ENCODE measurements around the gene RDH8. TPM values are rescaled to one million over a fixed set of nuclear protein-coding genes. Genes with fewer than 3 reads are reported as not detected.

Gene RDH8
- total RNA-seq, 3 donors from 2014 or later = not detected

DNA sequence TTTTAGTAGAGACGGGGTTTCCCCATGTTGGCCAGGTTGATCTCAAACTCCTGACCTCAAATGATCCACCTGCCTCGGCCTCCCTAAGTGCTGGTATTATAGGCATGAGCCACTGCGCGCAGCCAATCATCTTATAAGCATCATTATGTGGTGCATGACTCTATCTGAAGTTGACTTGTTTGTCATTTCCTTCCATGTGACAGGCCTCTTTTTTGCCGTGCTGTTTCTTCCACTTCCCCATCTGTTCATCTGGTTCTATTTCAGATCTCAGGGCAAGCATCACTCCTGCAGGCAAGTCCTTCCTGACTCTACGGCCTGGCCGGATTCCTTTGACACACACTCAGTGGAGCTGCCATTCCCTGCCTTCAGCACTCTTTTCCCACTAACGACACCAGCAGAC is 18.2 kb upstream of the RDH8 start:
- H3K4me3 Mint-ChIP-seq = no peak overlapping the region
- H3K4me1 Mint-ChIP-seq (ENCODE audit: low read depth) = peaks cover 2% of the 10 kb centered on the region
- H3K27me3 Mint-ChIP-seq (ENCODE audit: low read depth) = peaks cover 21% of the 10 kb centered on the region
- DNase-seq (no peak), ATAC-seq (no peak)
- no peaks in the 10 kb centered on the region for H3K36me3 Mint-ChIP-seq (ENCODE audit: insufficient read depth)
- no peaks in the 10 kb centered on the region for H3K9me3 Mint-ChIP-seq

DNA sequence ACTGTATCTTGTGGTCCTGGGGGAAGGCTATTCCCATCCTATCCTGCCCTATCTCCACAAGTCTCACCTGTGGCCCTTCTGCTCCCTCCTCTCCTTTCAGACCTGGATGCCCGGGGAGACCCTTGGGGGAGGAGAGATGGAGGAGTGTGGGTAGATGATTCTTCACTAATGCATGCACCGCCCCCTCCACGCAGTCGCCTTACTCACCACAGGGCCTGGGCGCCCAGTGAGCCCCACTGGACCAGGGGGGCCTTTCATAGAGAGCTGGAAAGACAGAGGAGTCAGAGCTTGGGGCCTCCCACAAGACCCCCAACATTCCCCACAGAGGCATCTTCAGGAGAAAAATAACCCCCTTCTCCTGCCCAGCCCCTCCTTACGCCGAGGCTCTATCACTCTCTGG is 17.3 kb upstream of the RDH8 start:
- H3K9me3 Mint-ChIP-seq = no peaks in the 10 kb centered on the region
- no peak for ATAC-seq
- no peak overlapping the region for H3K4me3 Mint-ChIP-seq
- no peak for DNase-seq
- H3K4me1 Mint-ChIP-seq (ENCODE audit: low read depth) = peaks cover 3% of the 10 kb centered on the region
- H3K36me3 Mint-ChIP-seq (ENCODE audit: insufficient read depth) = no peaks in the 10 kb centered on the region
- peaks cover 26% of the 10 kb centered on the region for H3K27me3 Mint-ChIP-seq (ENCODE audit: low read depth)

DNA sequence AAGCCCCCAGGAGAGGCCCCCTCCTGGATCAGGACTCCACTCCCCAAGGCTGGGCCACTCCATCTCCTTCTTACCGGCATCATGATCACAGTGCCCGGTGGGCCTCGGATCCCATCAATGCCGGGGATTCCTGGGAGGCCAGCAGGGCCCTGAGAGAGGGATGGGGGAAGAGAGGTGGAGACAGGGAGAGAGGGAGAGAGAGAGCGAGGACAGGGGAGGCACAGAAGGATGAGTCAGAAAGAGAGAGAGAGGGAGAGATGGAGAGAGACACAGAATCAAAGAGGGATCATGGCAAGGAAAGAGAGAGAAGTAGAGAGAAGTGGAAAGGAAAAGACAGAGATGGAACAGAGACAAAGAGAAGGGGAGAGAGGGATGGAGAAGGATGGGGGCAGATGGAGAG is 16.7 kb upstream of the RDH8 start:
- no peak for DNase-seq
- peaks cover 25% of the 10 kb centered on the region for H3K27me3 Mint-ChIP-seq (ENCODE audit: low read depth)

DNA sequence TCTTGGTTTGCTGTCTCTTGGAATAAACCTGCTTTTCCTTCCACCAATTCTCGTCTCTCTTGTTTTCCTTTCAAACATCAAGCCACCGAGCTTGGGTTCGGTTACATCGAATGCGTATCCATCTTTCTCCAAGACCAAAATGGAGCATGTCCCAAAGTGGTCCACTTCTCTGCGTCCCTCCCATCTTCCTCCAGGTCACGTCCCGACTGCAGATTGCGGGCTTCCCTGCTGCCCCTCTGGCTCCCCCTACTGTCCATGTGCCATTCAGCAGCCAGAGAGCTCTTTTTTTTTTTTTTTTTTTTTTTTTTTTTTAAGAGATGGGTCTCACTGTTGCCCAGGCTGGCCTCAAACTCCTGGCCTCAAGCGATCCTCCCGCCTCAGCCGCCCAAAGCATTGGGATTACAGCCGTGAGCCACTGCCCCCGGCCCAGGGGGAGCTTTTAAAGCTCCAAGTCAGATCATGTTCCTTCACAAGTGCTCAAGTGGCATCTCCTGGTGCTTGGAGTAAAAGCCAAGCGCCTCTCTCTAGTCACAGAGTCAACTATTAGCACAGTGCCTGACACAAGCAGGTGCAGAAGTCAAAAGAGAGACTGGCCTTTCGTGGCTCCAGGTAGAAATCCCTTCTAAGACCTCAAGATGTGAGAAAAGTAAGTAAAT is 13.0 kb upstream of the RDH8 start:
- Mint-ChIP-seq H3K36me3 (ENCODE audit: insufficient read depth) (no peaks in the 10 kb centered on the region), H3K9me3 (no peaks in the 10 kb centered on the region), H3K4me3 (no peak overlapping the region), H3K27me3 (ENCODE audit: low read depth) (peaks cover 51% of the 10 kb centered on the region), H3K4me1 (ENCODE audit: low read depth) (peaks cover 11% of the 10 kb centered on the region)
- DNase-seq = peak; percentile 57
- ATAC-seq = peak in 1 of 2 donors; percentile 35

More for the DNA sequence above, 16.7 kb upstream of the RDH8 start:
- H3K4me3 Mint-ChIP-seq = no peak overlapping the region
- H3K9me3 Mint-ChIP-seq = no peaks in the 10 kb centered on the region
- no peaks in the 10 kb centered on the region for H3K36me3 Mint-ChIP-seq (ENCODE audit: insufficient read depth)
- H3K4me1 Mint-ChIP-seq (ENCODE audit: low read depth) = peaks cover 3% of the 10 kb centered on the region
- ATAC-seq = no peak

DNA sequence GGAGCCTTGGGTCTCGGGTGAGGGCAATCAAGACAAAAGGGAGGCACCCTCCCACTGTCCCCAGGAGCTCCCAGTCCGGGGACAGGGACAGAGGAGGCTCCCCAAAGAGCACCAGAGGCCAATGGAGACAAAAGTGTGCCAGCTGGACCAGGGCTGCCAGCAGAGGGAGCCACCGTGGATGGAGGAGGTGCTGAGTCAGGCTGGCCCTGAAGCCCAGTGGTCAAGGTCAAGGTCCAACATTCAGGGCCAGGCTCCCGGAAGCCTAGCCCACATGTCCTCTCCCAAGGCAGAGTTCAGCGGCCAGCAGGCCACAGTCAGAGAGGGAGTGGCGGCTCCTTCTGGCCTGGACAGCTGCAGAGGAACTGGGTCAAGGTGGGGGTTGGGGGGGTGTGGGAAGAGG is 11.4 kb upstream of the RDH8 start:
- Mint-ChIP-seq H3K27me3 (ENCODE audit: low read depth) (peaks cover 56% of the 10 kb centered on the region), H3K9me3 (no peaks in the 10 kb centered on the region), H3K36me3 (ENCODE audit: insufficient read depth) (no peaks in the 10 kb centered on the region), H3K4me3 (no peak overlapping the region), H3K4me1 (ENCODE audit: low read depth) (peaks cover 23% of the 10 kb centered on the region)
- ATAC-seq (no peak), DNase-seq (no peak)

DNA sequence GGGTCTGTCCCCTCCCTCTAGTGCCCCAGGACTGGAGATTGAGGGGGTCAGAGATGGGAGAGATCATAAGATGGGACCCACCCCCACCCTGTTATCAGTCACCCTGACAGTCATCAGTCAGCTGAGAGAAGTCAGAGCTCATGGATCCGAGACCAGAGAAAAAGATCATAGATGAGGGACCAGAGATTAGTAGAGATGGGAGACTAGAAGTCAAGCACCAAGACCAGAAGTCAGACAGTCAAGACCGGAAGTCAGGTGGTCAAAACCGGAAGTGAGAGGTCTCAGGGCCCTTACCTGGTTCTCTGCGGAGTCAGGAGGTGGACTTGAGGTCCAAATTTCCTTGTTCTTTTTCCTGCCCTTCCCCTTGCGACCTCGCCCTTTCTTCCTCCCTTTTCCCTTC is 10.0 kb upstream of the RDH8 start:
- DNase-seq = no peak
- H3K4me1 Mint-ChIP-seq (ENCODE audit: low read depth) = peaks cover 26% of the 10 kb centered on the region

DNA sequence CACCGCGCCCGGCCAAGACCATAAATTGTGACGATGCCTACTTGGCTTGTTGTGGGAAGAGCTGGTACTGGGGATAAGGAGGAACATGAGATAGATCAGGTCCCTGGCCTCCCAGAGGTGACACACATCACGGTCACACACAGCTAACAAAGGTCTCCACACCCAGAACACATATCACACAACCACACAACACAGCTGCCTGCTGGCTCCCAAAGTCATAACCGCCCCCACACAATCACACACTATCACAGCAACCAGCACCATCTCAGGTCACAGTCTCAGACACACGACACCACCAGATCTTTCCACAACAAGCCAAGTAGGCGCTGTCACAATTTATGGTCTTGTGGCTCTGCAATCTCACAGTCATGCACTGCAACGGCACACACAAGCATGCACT is 8.7 kb upstream of the RDH8 start:
- no peak for ATAC-seq
- peaks cover 64% of the 10 kb centered on the region for H3K27me3 Mint-ChIP-seq (ENCODE audit: low read depth)
- H3K4me3 Mint-ChIP-seq = no peak overlapping the region
- no peaks in the 10 kb centered on the region for H3K9me3 Mint-ChIP-seq
- H3K4me1 Mint-ChIP-seq (ENCODE audit: low read depth) = peaks cover 34% of the 10 kb centered on the region
- DNase-seq = no peak
- H3K36me3 Mint-ChIP-seq (ENCODE audit: insufficient read depth) = peaks cover under 1% of the 10 kb centered on the region

More for the DNA sequence above, 10.0 kb upstream of the RDH8 start:
- ATAC-seq = no peak
- Mint-ChIP-seq H3K9me3 (no peaks in the 10 kb centered on the region), H3K36me3 (ENCODE audit: insufficient read depth) (no peaks in the 10 kb centered on the region), H3K27me3 (ENCODE audit: low read depth) (peaks cover 59% of the 10 kb centered on the region), H3K4me3 (no peak overlapping the region)

DNA sequence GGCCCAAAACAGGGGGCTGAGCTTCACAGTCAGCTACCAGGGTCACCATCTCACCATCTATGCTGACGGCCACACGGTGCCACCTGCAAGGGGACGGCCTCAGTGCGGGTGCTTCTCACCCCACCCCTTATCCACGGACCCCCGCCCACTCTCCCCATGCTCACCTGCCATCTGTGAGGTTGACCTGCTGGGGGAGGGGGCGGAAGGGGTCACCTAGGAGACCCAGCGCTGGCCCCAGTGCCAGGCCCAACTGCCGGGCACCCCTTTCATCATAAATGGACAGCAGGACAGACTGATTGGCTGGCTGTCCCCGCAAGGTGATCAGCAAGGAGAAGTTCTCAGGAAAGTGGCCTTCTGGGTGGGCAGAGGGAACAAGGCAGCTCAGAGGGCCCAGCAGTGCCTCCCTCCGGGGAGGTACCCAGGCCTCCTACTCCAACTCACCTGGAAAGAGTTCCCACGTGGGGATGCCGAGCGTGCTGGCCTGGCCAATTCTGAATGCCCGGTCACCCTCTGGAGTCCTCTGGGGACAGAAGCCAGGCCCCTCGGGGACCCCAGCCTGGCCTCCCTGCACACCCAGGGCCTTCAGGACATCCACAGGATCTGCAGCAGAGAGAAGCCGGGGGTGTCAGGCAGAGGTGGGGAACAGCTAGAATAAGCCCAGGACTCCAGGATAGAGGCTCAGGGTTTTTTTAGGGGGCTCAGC is 7.5 kb upstream of the RDH8 start:
- no peak for DNase-seq
- Mint-ChIP-seq H3K36me3 (ENCODE audit: insufficient read depth) (peaks cover 2% of the 10 kb centered on the region), H3K4me1 (ENCODE audit: low read depth) (peaks cover 34% of the 10 kb centered on the region), H3K4me3 (no peak overlapping the region), H3K27me3 (ENCODE audit: low read depth) (peaks cover 65% of the 10 kb centered on the region), H3K9me3 (no peaks in the 10 kb centered on the region)
- peak in 1 of 2 donors; percentile 6 for ATAC-seq

DNA sequence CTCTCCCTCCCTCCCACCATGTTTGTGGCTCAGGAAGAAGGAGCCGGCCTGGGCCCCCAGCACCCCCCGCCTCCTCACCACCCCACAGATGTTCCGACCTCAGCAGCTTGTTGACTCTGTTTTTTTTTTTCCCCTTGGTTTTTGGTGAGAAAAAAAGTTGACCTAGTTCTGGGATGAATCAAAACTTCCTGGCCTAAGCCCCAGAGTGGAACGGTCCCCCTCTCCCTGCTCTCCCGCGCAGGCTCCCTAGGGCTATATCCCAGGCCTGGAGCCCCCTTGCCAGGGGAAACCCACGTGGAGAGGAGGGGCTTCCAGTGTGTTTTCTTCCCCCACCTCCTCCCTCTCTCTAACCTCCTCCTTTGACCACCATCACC is 7.0 kb upstream of the RDH8 start:
- H3K4me1 Mint-ChIP-seq (ENCODE audit: low read depth) = peaks cover 34% of the 10 kb centered on the region
- no peak overlapping the region for H3K4me3 Mint-ChIP-seq
- no peaks in the 10 kb centered on the region for H3K9me3 Mint-ChIP-seq
- ATAC-seq = peak in 1 of 2 donors; percentile 16
- H3K27me3 Mint-ChIP-seq (ENCODE audit: low read depth) = peaks cover 70% of the 10 kb centered on the region
- DNase-seq = no peak
- peaks cover 2% of the 10 kb centered on the region for H3K36me3 Mint-ChIP-seq (ENCODE audit: insufficient read depth)

DNA sequence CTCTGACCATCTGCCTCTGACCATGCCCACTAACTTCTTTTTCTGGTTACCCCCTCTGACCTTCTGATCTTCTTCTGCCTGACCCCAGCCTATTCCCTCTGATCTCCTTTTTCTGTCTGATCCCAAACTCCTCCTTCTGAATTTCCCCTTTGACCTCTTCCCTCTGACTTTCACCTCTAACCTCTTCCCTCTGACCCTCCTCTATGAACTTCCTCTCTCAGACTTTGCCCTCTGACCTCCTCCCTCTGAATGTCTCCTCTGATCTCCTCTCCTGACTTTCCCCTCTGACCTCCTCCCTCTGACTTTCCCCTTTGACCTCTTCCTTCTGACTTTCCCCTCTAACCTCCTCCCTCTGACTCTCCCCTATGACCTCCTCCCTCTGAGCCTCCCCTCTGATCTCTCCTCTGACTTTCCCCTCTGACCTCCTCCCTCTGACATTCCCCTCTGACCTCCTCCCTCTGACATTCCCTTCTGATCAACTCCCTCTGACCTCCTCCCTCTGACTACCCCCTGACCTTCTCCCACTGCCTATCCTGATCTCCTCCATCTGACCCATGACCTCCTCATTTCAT is 6.4 kb upstream of the RDH8 start:
- Mint-ChIP-seq H3K36me3 (ENCODE audit: insufficient read depth) (peaks cover 2% of the 10 kb centered on the region), H3K9me3 (no peaks in the 10 kb centered on the region), H3K4me1 (ENCODE audit: low read depth) (peaks cover 34% of the 10 kb centered on the region), H3K27me3 (ENCODE audit: low read depth) (peaks cover 70% of the 10 kb centered on the region), H3K4me3 (no peak overlapping the region)
- ATAC-seq (no peak), DNase-seq (no peak)

DNA sequence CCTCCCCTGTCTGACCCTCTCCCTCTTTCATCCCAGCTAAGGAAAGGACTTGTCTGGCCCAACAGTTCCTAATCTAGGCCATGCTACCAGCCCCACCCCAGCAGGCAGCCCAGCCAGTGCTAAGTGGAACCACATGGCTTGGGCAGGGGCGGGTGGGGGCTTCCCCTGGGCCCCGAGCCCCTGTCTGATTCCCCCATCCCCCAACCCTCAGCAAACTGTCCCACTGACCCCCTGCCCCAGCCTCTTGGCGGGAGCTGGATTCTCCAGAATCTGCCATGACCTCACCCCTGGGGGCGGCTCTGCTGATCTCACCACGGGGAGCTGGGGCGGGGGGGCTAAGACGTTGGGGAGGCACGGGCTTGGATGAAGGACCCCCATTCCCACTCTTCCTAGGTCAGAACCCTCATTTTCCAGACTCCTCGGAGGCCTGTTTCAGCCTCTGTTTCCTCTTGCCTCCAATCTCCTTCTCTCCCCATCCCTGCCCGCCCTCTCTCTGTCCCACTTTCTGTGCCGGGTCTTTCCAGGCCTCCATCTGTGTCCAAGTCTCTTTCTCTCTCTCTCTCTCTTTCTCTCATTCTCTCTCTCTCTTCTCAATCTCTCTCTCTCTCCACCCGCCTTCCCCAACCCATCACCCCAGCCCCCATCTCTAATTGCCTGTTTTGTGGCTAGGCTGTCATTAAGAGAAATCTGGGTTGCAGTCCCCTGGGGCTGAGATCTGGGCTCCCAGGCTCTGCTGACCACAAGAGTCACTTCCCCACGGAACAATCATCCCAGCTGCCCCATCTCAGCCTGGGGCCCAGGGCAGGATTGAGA is 5.7 kb upstream of the RDH8 start:
- H3K27me3 Mint-ChIP-seq (ENCODE audit: low read depth) = peaks cover 69% of the 10 kb centered on the region
- H3K4me1 Mint-ChIP-seq (ENCODE audit: low read depth) = peaks cover 34% of the 10 kb centered on the region
- no peak overlapping the region for H3K4me3 Mint-ChIP-seq
- ATAC-seq = no peak
- H3K9me3 Mint-ChIP-seq = no peaks in the 10 kb centered on the region
- peaks cover 2% of the 10 kb centered on the region for H3K36me3 Mint-ChIP-seq (ENCODE audit: insufficient read depth)
- DNase-seq = no peak

DNA sequence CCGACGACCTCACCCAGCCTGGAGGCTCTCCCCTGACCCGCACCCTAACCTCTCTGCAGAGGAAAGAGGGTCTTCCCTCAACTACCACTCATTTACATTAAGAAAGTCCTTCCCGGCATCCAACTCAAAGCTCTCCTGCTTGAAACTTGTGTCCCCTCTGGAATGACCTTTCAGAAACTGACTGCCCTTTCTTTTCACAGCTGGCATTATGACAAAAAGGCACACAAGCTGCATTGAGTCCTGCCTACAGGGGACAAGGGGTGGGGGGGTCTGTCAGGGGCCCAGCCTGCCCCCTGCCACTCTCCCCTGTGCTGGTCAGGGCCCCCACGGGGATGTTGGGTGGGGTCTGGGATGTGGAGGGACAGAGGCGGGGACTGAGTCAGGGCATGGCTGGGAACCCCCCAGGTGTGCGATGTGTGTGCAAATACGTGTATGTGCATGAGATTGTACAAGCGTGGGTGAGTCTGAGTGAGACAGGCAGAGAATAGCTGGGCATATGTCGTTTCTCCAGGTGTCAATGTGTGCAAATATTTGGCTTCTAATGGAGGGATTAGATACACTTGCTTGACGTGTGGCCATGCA is 5.0 kb upstream of the RDH8 start:
- ATAC-seq (no peak), DNase-seq (no peak)
- H3K36me3 Mint-ChIP-seq (ENCODE audit: insufficient read depth) = peaks cover 2% of the 10 kb centered on the region
- peaks cover 31% of the 10 kb centered on the region for H3K4me1 Mint-ChIP-seq (ENCODE audit: low read depth)
- H3K4me3 Mint-ChIP-seq = no peak overlapping the region
- H3K9me3 Mint-ChIP-seq = no peaks in the 10 kb centered on the region
- peaks cover 66% of the 10 kb centered on the region for H3K27me3 Mint-ChIP-seq (ENCODE audit: low read depth)

DNA sequence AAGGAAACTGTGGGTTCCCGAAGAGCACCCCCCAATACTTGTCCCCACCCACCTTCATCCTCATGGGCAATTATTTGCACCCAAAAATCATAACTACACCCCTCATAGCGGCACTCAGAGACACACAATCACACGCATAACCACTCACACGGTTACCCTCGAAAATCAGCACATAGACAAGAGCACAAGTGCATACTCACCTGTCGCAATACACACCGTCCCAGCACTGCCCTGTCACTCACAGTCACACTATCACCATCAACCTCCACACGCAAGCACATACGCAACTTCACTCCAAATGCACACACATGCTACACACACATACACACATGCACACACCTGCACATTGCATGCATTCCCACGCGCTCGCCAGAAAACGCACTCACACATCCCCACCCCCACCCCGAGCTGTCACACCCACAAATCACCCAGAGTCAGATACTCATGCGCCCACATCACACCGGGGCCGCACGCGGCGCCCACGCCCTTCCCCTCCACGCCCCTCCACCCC is 3.5 kb upstream of the RDH8 start:
- Mint-ChIP-seq H3K36me3 (ENCODE audit: insufficient read depth) (peaks cover 2% of the 10 kb centered on the region), H3K4me3 (no peak overlapping the region), H3K27me3 (ENCODE audit: low read depth) (peaks cover 68% of the 10 kb centered on the region), H3K4me1 (ENCODE audit: low read depth) (peaks cover 28% of the 10 kb centered on the region), H3K9me3 (no peaks in the 10 kb centered on the region)
- DNase-seq (peak; percentile 13), ATAC-seq (peak; percentile 11 to 34)

DNA sequence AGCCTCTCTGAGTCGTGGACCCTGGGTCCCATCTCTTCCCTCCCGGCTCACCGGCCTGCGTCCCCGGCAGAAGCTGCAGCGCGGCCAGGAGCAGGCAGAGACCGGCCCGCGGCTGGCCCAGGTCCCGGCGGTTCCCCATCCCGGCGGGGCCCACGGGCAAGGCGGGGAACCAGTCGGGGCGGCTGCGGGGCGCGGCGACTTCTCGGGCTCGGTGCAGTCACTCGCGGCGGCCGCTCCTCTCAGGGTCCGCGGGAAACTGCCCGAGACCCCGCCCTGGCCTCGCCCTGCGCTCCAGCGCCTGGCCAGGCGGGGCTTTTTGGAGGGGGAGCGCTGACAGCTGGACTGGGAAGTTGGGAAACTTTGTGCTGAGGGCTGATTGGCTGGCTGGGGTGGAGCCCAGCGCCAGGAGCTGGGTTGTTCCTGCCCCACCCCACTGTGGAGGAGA is 3.0 kb upstream of the RDH8 start, which contains the start of gene COL5A3:
COL5A3 (minus strand) TSS at position 258 of the 445 bp plus-strand sequence; CDS start at position 139, 119 bp downstream.
- Mint-ChIP-seq H3K4me1 (ENCODE audit: low read depth) (peaks cover 26% of the 10 kb centered on the region), H3K27me3 (ENCODE audit: low read depth) (peaks cover 68% of the 10 kb centered on the region), H3K9me3 (no peaks in the 10 kb centered on the region), H3K36me3 (ENCODE audit: insufficient read depth) (peaks cover 2% of the 10 kb centered on the region), H3K4me3 (no peak within 1 kb of the TSS)
- DNase-seq (no peak), ATAC-seq (peak; percentile 12 to 20)

All from activated T-cell treated with anti-CD3 and anti-CD28 coated beads, Interleukin-2, amount 50 U/mL, for 4 hours (primary cell).